LNCaP clone FGC (cell line): ENCODE measurements around the gene GAB3.

Experiments
- DNase-seq: peaks from one replicate; pipeline ENCODE4 v3.0.0-alpha.2; 2011; ENCODE audit warnings: low read depth
- H3K4me3 ChIP-seq: 2 replicates; pipeline ENCODE4 v1.5.1; 2011; ENCODE audit warnings: mild to moderate bottlenecking, low read depth, low read length, control low read depth
- CTCF ChIP-seq: IDR thresholded peaks from 2 replicates; pipeline ENCODE4 v1.5.1; 2012; ENCODE audit warnings: mild to moderate bottlenecking; ENCODE audit not compliant: control insufficient read depth, insufficient read depth; ENCODE audit errors: extremely low read depth

GAB3 gene

GRCh38 chrX:154791939-154792338, 41.1 kb upstream of the GAB3 start:
- H3K4me3 ChIP-seq = no peak overlapping the region
- no peak for TF ChIP-seq CTCF
- no peak for DNase-seq

- no peak for DNase-seq
- no peak overlapping the region for H3K4me3 ChIP-seq
- TF ChIP-seq CTCF = no peak
These were observed 40.6 kb upstream of the GAB3 start for GRCh38 chrX:154791467-154791866.

- no peak overlapping the region for H3K4me3 ChIP-seq
- no peak for DNase-seq
- no peak for TF ChIP-seq CTCF
These were observed 34.8 kb upstream of the GAB3 start for GRCh38 chrX:154785716-154786115.

- H3K4me3 ChIP-seq = no peak overlapping the region
- DNase-seq = no peak
- TF ChIP-seq CTCF = no peak
These were observed 33.5 kb upstream of the GAB3 start for GRCh38 chrX:154784149-154784995.

GRCh38 chrX:154780968-154781367, 30.1 kb upstream of the GAB3 start:
- TF ChIP-seq CTCF = no peak
- no peak for DNase-seq
- no peak overlapping the region for H3K4me3 ChIP-seq

GRCh38 chrX:154779261-154779660, 28.4 kb upstream of the GAB3 start:
- DNase-seq = no peak
- H3K4me3 ChIP-seq = no peak overlapping the region
- no peak for TF ChIP-seq CTCF

GRCh38 chrX:154776753-154777152, 25.9 kb upstream of the GAB3 start:
- TF ChIP-seq CTCF = no peak
- no peak overlapping the region for H3K4me3 ChIP-seq
- DNase-seq = no peak
